Activated naive CD8-positive, alpha-beta T cell treated with anti-CD3 and anti-CD28 coated beads, Interleukin-2, amount 50 U/mL, for 24 hours (primary cell): ENCODE data around the gene DHFR.

Source experiments
- ATAC-seq: fragments of 150-1000 bp; cut with Tn5 transposase; one replicate; pipeline ENCODE4 v1.10.0; 2021
- DNase-seq: peaks from one replicate; pipeline ENCODE4 v3.0.0; 2021
- H3K27ac Mint-ChIP-seq: one replicate; pipeline ENCODE4 v1.8.0; 2021; ENCODE audit warnings: mild to moderate bottlenecking, mixed read lengths
- H3K27me3 Mint-ChIP-seq: one replicate; pipeline ENCODE4 v1.8.0; 2021; ENCODE audit warnings: mixed read lengths
- H3K36me3 Mint-ChIP-seq: one replicate; pipeline ENCODE4 v1.8.0; 2021; ENCODE audit warnings: low read depth, mixed read lengths
- H3K4me1 Mint-ChIP-seq: one replicate; pipeline ENCODE4 v1.8.0; 2021; ENCODE audit warnings: mixed read lengths
- H3K4me3 Mint-ChIP-seq: one replicate; pipeline ENCODE4 v1.8.0; 2021; ENCODE audit warnings: mild to moderate bottlenecking, moderate library complexity, mixed read lengths
- H3K9me3 Mint-ChIP-seq: one replicate; pipeline ENCODE4 v1.8.0; 2021; ENCODE audit warnings: mixed read lengths

Gene DHFR

GRCh38 chr5:80631278-80632259 is 23.2 kb downstream of the DHFR start:
- DNase-seq (no peak), ATAC-seq (no peak)
- Mint-ChIP-seq H3K36me3 (peaks cover 54% of the 10 kb centered on the region), H3K9me3 (no peaks in the 10 kb centered on the region), H3K27me3 (no peaks in the 10 kb centered on the region), H3K27ac (no peak overlapping the region), H3K4me1 (peaks cover 11% of the 10 kb centered on the region), H3K4me3 (no peak overlapping the region)

GRCh38 chr5:80629281-80629680 is 25.5 kb downstream of the DHFR start:
- DNase-seq (no peak), ATAC-seq (no peak)
- Mint-ChIP-seq H3K27ac (no peak overlapping the region), H3K36me3 (peaks cover 43% of the 10 kb centered on the region), H3K4me1 (peaks cover 5% of the 10 kb centered on the region), H3K27me3 (no peaks in the 10 kb centered on the region), H3K4me3 (no peak overlapping the region), H3K9me3 (no peaks in the 10 kb centered on the region)

- Mint-ChIP-seq H3K4me1 (no peaks in the 10 kb centered on the region), H3K4me3 (no peak overlapping the region), H3K9me3 (no peaks in the 10 kb centered on the region)
These were observed 29.6 kb downstream of the DHFR start for GRCh38 chr5:80625230-80625629.

GRCh38 chr5:80623999-80624398 is 30.8 kb downstream of the DHFR start:
- Mint-ChIP-seq H3K36me3 (peaks cover 20% of the 10 kb centered on the region), H3K27me3 (no peaks in the 10 kb centered on the region), H3K9me3 (no peaks in the 10 kb centered on the region), H3K27ac (no peak overlapping the region), H3K4me3 (no peak overlapping the region), H3K4me1 (no peaks in the 10 kb centered on the region)
- DNase-seq (no peak), ATAC-seq (no peak)

More at GRCh38 chr5:80625230-80625629, 29.6 kb downstream of the DHFR start:
- ATAC-seq (no peak), DNase-seq (no peak)
- H3K27me3 Mint-ChIP-seq: no peaks in the 10 kb centered on the region
- peaks cover 30% of the 10 kb centered on the region for H3K36me3 Mint-ChIP-seq
- no peak overlapping the region for H3K27ac Mint-ChIP-seq

GRCh38 chr5:80622756-80623155 is 32.0 kb downstream of the DHFR start:
- no peak overlapping the region for H3K27ac Mint-ChIP-seq
- DNase-seq (no peak), ATAC-seq (no peak)
- no peaks in the 10 kb centered on the region for H3K27me3 Mint-ChIP-seq
- peaks cover 23% of the 10 kb centered on the region for H3K36me3 Mint-ChIP-seq
- H3K4me1 Mint-ChIP-seq: no peaks in the 10 kb centered on the region
- H3K9me3 Mint-ChIP-seq: no peaks in the 10 kb centered on the region
- no peak overlapping the region for H3K4me3 Mint-ChIP-seq

GRCh38 chr5:80620211-80620610 is 34.6 kb downstream of the DHFR start:
- DNase-seq (no peak), ATAC-seq (no peak)
- no peak overlapping the region for H3K4me3 Mint-ChIP-seq
- H3K4me1 Mint-ChIP-seq: no peaks in the 10 kb centered on the region
- peaks cover 20% of the 10 kb centered on the region for H3K36me3 Mint-ChIP-seq
- H3K27me3 Mint-ChIP-seq: no peaks in the 10 kb centered on the region
- H3K27ac Mint-ChIP-seq: no peak overlapping the region
- H3K9me3 Mint-ChIP-seq: no peaks in the 10 kb centered on the region

GRCh38 chr5:80619086-80619485 is 35.7 kb downstream of the DHFR start:
- no peaks in the 10 kb centered on the region for H3K4me1 Mint-ChIP-seq
- no peak for ATAC-seq
- no peak overlapping the region for H3K4me3 Mint-ChIP-seq
- no peaks in the 10 kb centered on the region for H3K9me3 Mint-ChIP-seq
- peaks cover 18% of the 10 kb centered on the region for H3K36me3 Mint-ChIP-seq
- no peak for DNase-seq
- no peaks in the 10 kb centered on the region for H3K27me3 Mint-ChIP-seq
- H3K27ac Mint-ChIP-seq: no peak overlapping the region

GRCh38 chr5:80618438-80618837 is 36.3 kb downstream of the DHFR start:
- Mint-ChIP-seq H3K27ac (no peak overlapping the region), H3K4me1 (no peaks in the 10 kb centered on the region), H3K36me3 (peaks cover 18% of the 10 kb centered on the region), H3K9me3 (no peaks in the 10 kb centered on the region), H3K4me3 (no peak overlapping the region), H3K27me3 (no peaks in the 10 kb centered on the region)
- DNase-seq: no peak
- no peak for ATAC-seq

- H3K27me3 Mint-ChIP-seq: no peaks in the 10 kb centered on the region
- ATAC-seq: no peak
- peaks cover 3% of the 10 kb centered on the region for H3K36me3 Mint-ChIP-seq
- H3K4me3 Mint-ChIP-seq: no peak overlapping the region
- H3K9me3 Mint-ChIP-seq: no peaks in the 10 kb centered on the region
- no peak overlapping the region for H3K27ac Mint-ChIP-seq
- no peak for DNase-seq
- H3K4me1 Mint-ChIP-seq: no peaks in the 10 kb centered on the region
These were observed 39.4 kb downstream of the DHFR start for GRCh38 chr5:80615266-80615914.

- ATAC-seq (no peak), DNase-seq (no peak)
- no peak overlapping the region for H3K27ac Mint-ChIP-seq
- H3K36me3 Mint-ChIP-seq: peaks cover 5% of the 10 kb centered on the region
- no peaks in the 10 kb centered on the region for H3K27me3 Mint-ChIP-seq
- no peak overlapping the region for H3K4me3 Mint-ChIP-seq
- H3K4me1 Mint-ChIP-seq: no peaks in the 10 kb centered on the region
- peaks cover 4% of the 10 kb centered on the region for H3K9me3 Mint-ChIP-seq
These were observed 45.1 kb downstream of the DHFR start for GRCh38 chr5:80609692-80610091.

- H3K4me1 Mint-ChIP-seq: no peaks in the 10 kb centered on the region
- H3K9me3 Mint-ChIP-seq: peaks cover 4% of the 10 kb centered on the region
- no peak overlapping the region for H3K4me3 Mint-ChIP-seq
- H3K36me3 Mint-ChIP-seq: peaks cover 5% of the 10 kb centered on the region
- no peaks in the 10 kb centered on the region for H3K27me3 Mint-ChIP-seq
- no peak overlapping the region for H3K27ac Mint-ChIP-seq
- ATAC-seq (no peak), DNase-seq (no peak)
These were observed 46.1 kb downstream of the DHFR start for GRCh38 chr5:80608731-80609130.

GRCh38 chr5:80607832-80608231 is 47.0 kb downstream of the DHFR start:
- Mint-ChIP-seq H3K4me1 (no peaks in the 10 kb centered on the region), H3K36me3 (peaks cover 5% of the 10 kb centered on the region), H3K27me3 (no peaks in the 10 kb centered on the region), H3K4me3 (no peak overlapping the region), H3K9me3 (peaks cover 4% of the 10 kb centered on the region), H3K27ac (no peak overlapping the region)
- no peak for DNase-seq
- no peak for ATAC-seq

GRCh38 chr5:80607343-80607742 is 47.4 kb downstream of the DHFR start:
- Mint-ChIP-seq H3K9me3 (peaks cover 4% of the 10 kb centered on the region), H3K27me3 (no peaks in the 10 kb centered on the region)

GRCh38 chr5:80600943-80601693 is 53.7 kb downstream of the DHFR start:
- no peaks in the 10 kb centered on the region for H3K4me1 Mint-ChIP-seq
- no peaks in the 10 kb centered on the region for H3K27me3 Mint-ChIP-seq
- no peaks in the 10 kb centered on the region for H3K9me3 Mint-ChIP-seq
- ATAC-seq (peak; percentile 57), DNase-seq (no peak)
- no peak overlapping the region for H3K4me3 Mint-ChIP-seq
- H3K36me3 Mint-ChIP-seq: no peaks in the 10 kb centered on the region
- no peak overlapping the region for H3K27ac Mint-ChIP-seq

More at GRCh38 chr5:80607343-80607742, 47.4 kb downstream of the DHFR start:
- ATAC-seq (no peak), DNase-seq (no peak)
- no peak overlapping the region for H3K4me3 Mint-ChIP-seq
- H3K27ac Mint-ChIP-seq: no peak overlapping the region
- no peaks in the 10 kb centered on the region for H3K4me1 Mint-ChIP-seq
- H3K36me3 Mint-ChIP-seq: peaks cover 5% of the 10 kb centered on the region
